H9 (cell line): ENCODE measurements around the gene UNC5C. TPM values are rescaled to one million over a fixed set of nuclear protein-coding genes. Genes with fewer than 3 reads are reported as not detected.

Source experiments
- DNase-seq: peaks from one replicate; pipeline ENCODE4 v3.0.0-alpha.2; 2017
- H2AFZ ChIP-seq: one replicate; pipeline ENCODE4 v1.6.1; 2013; ENCODE audit warnings: mild to moderate bottlenecking, low read length, control low read depth, moderate library complexity
- H2AK5ac ChIP-seq: 2 replicates; pipeline ENCODE4 v1.6.1; 2013; ENCODE audit warnings: low read length, control low read depth, mixed read lengths; ENCODE audit not compliant: insufficient read length
- H2BK120ac ChIP-seq: one replicate; pipeline ENCODE4 v1.6.1; 2013; ENCODE audit warnings: low read depth, mild to moderate bottlenecking, low read length, control low read depth, inconsistent platforms; ENCODE audit not compliant: poor library complexity, severe bottlenecking
- H2BK12ac ChIP-seq: 2 replicates; pipeline ENCODE4 v1.6.1; 2013; ENCODE audit warnings: low read length, control low read depth, mixed read lengths, low read depth; ENCODE audit not compliant: insufficient read length
- H2BK15ac ChIP-seq: 2 replicates; pipeline ENCODE4 v1.6.1; 2013; ENCODE audit warnings: low read depth, low read length, control low read depth
- H2BK20ac ChIP-seq: one replicate; pipeline ENCODE4 v1.6.1; 2013; ENCODE audit warnings: low read depth, mild to moderate bottlenecking, low read length, control low read depth, inconsistent platforms; ENCODE audit not compliant: poor library complexity, severe bottlenecking
- H2BK5ac ChIP-seq: 2 replicates; pipeline ENCODE4 v1.6.1; 2013; ENCODE audit warnings: low read length, control low read depth, mixed read lengths; ENCODE audit not compliant: insufficient read length
- H3K14ac ChIP-seq: 2 replicates; pipeline ENCODE4 v1.6.1; 2013; ENCODE audit warnings: low read length, control low read depth; ENCODE audit not compliant: insufficient read depth
- H3K18ac ChIP-seq: 2 replicates; pipeline ENCODE4 v1.6.1; 2013; ENCODE audit warnings: low read depth, mild to moderate bottlenecking, mixed read lengths, low read length, control low read depth; ENCODE audit not compliant: insufficient read length
- H3K23ac ChIP-seq: 2 replicates; pipeline ENCODE4 v1.6.1; 2013; ENCODE audit warnings: low read length, control low read depth, mixed read lengths, low read depth; ENCODE audit not compliant: insufficient read length
- H3K23me2 ChIP-seq: 2 replicates; pipeline ENCODE4 v1.6.1; 2013; ENCODE audit warnings: low read depth, mild to moderate bottlenecking, mixed read lengths, low read length, control low read depth; ENCODE audit not compliant: insufficient read length, poor library complexity, severe bottlenecking
- H3K27ac ChIP-seq: 2 replicates; pipeline ENCODE4 v1.5.1; 2013; ENCODE audit warnings: low read length, control low read depth, mixed read lengths, low read depth; ENCODE audit not compliant: insufficient read length
- H3K27me3 ChIP-seq: 2 replicates; pipeline ENCODE4 v1.6.1; 2013; ENCODE audit warnings: low read length, control low read depth, inconsistent platforms; ENCODE audit not compliant: insufficient read depth
- H3K4ac ChIP-seq: 2 replicates; pipeline ENCODE4 v1.6.1; 2013; ENCODE audit warnings: low read depth, mild to moderate bottlenecking, control low read depth, inconsistent platforms, low read length, moderate library complexity
- H3K4me1 ChIP-seq: 2 replicates; pipeline ENCODE4 v1.6.1; 2013; ENCODE audit warnings: low read length, control low read depth, inconsistent platforms; ENCODE audit not compliant: insufficient read depth
- H3K4me2 ChIP-seq: 2 replicates; pipeline ENCODE4 v1.6.1; 2013; ENCODE audit warnings: low read length, control low read depth, mixed read lengths; ENCODE audit not compliant: insufficient read length, insufficient read depth
- H3K56ac ChIP-seq: 2 replicates; pipeline ENCODE4 v1.6.1; 2013; ENCODE audit warnings: low read depth, mild to moderate bottlenecking, mixed read lengths, low read length, control low read depth; ENCODE audit not compliant: insufficient read length
- H3K79me1 ChIP-seq: 2 replicates; pipeline ENCODE4 v1.6.1; 2013; ENCODE audit warnings: low read depth, mild to moderate bottlenecking, moderate library complexity, low read length, control low read depth, inconsistent platforms; ENCODE audit not compliant: insufficient read depth, poor library complexity, severe bottlenecking
- H3K79me2 ChIP-seq: 2 replicates; pipeline ENCODE4 v1.6.1; 2013; ENCODE audit warnings: low read length, control low read depth, inconsistent platforms; ENCODE audit not compliant: insufficient read depth
- H3K9ac ChIP-seq: 2 replicates; pipeline ENCODE4 v1.6.1; 2013; ENCODE audit warnings: low read length, control low read depth, mixed read lengths; ENCODE audit not compliant: insufficient read length; ENCODE audit errors: extremely low read depth
- H3K9me3 ChIP-seq: one replicate; pipeline ENCODE4 v1.6.1; 2013; ENCODE audit warnings: low read depth, low read length, inconsistent platforms; ENCODE audit not compliant: control insufficient read depth
- H3T11ph ChIP-seq: one replicate; pipeline ENCODE4 v1.6.1; 2013; ENCODE audit warnings: mild to moderate bottlenecking, low read length, control low read depth, inconsistent platforms
- H4K20me1 ChIP-seq: one replicate; pipeline ENCODE4 v1.6.1; 2013; ENCODE audit not compliant: control insufficient read depth, insufficient read length, insufficient read depth
- H4K5ac ChIP-seq: 2 replicates; pipeline ENCODE4 v1.6.1; 2013; ENCODE audit warnings: low read depth, mild to moderate bottlenecking, mixed read lengths, low read length, control low read depth; ENCODE audit not compliant: insufficient read length
- H4K8ac ChIP-seq: replicated peaks from 2 replicates; pipeline ENCODE4 v1.6.1; 2013; ENCODE audit warnings: low read length, control low read depth, mixed read lengths, low read depth; ENCODE audit not compliant: insufficient read length
- H4K91ac ChIP-seq: 2 replicates; pipeline ENCODE4 v1.6.1; 2013; ENCODE audit warnings: low read depth, mild to moderate bottlenecking, moderate library complexity, mixed read lengths, low read length, control low read depth; ENCODE audit not compliant: insufficient read length
- H3K27ac Mint-ChIP-seq, 3 experiments: 2 replicates in 2 of 3; 3 replicates in 1 of 3; pipeline ENCODE4 v1.8.0; 2020 to 2021; ENCODE audit warnings: mixed read lengths in 3 of 3, mild to moderate bottlenecking in 1 of 3, moderate library complexity in 1 of 3
- H3K27me3 Mint-ChIP-seq: 2 replicates; pipeline ENCODE4 v1.8.0; 2021; ENCODE audit warnings: low read depth, mild to moderate bottlenecking, moderate library complexity, mixed read lengths
- H3K36me3 Mint-ChIP-seq, 3 experiments: 2 replicates in 2 of 3; 3 replicates in 1 of 3; pipeline ENCODE4 v1.8.0; 2020 to 2021; ENCODE audit warnings: low read depth in 3 of 3, mixed read lengths in 3 of 3; ENCODE audit not compliant: insufficient read depth in 1 of 3
- H3K4me1 Mint-ChIP-seq, 2 experiments: 2 replicates each; pipeline ENCODE4 v1.8.0; 2020; ENCODE audit warnings: mixed read lengths in 2 of 2
- H3K4me3 Mint-ChIP-seq, 2 experiments: 2 replicates in 1 of 2; 3 replicates in 1 of 2; pipeline ENCODE4 v1.8.0; 2020 to 2021; ENCODE audit warnings: mild to moderate bottlenecking in 2 of 2, mixed read lengths in 2 of 2, moderate library complexity in 1 of 2
- H3K9me3 Mint-ChIP-seq, 2 experiments: 2 replicates in 1 of 2; 3 replicates in 1 of 2; pipeline ENCODE4 v1.8.0; 2020; ENCODE audit warnings: mild to moderate bottlenecking in 2 of 2, mixed read lengths in 2 of 2, moderate library complexity in 1 of 2
- WGBS: extraction: QIAGEN DNeasy Blood & Tissue Kit; methylation state at CpG from one replicate; pipeline ENCODE4 v1.1.7; 2013; ENCODE audit warnings: missing lambda C conversion rate, low lambda C conversion rate, mixed read lengths; ENCODE audit not compliant: insufficient read length; ENCODE audit errors: extremely low coverage; 5-methylcytosine and 5-hydroxymethylcytosine counted together
- total RNA-seq: library from RNA; stranded (reverse); gene quantifications from 2 replicates; pipeline ENCODE4 v1.2.1, GENCODE V29; 2021
- TF ChIP-seq, protein P1 (sequence below): fragments of 200-600 bp; sonication (generic); conservative IDR thresholded peaks from 3 replicates; pipeline ENCODE4 v1.8.0; 2021; ENCODE audit warnings: antibody characterized with exemption, mild to moderate bottlenecking

UNC5C gene
- total RNA-seq, 1 experiment from 2014 or later, result not detected

DNA sequence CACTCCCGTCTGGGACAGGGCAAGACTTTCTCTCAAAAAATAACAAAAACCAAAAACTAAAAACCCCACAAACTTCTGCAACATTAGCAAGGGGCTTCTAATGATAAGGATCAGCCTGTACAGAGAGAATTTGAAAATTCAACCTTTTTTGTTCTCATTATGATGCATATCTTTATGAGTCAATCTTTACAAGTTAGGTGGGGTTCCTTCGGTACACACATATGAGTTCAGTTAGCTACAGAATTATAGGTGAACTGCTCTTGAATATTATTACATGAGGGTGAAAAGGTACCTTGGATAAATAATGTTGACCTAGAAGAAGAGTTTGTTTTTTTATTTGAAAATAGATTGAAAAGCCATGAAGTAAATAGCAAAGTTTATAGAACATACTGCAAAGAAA is 252.7 kb downstream of the UNC5C start:
- no peak overlapping the region for H3K27ac ChIP-seq
- no peak overlapping the region for H2BK20ac ChIP-seq
- H3K4me1 ChIP-seq, result no peaks in the 10 kb centered on the region
- H2AFZ ChIP-seq, result no peak overlapping the region
- H2BK15ac ChIP-seq, result no peak overlapping the region
- H2BK120ac ChIP-seq, result no peak overlapping the region
- no peak overlapping the region for H4K5ac ChIP-seq
- no peak overlapping the region for H2BK5ac ChIP-seq
- H3K4me3 Mint-ChIP-seq, result no peak overlapping the region
- no peak overlapping the region for H4K8ac ChIP-seq
- no peaks in the 10 kb centered on the region for H3K9me3 ChIP-seq
- no peaks in the 10 kb centered on the region for H3K4me1 Mint-ChIP-seq
- peaks cover 0 to 2% of the 10 kb centered on the region in 2 experiments; a peak in 3 of 5 replicates for H3K9me3 Mint-ChIP-seq
- TF ChIP-seq, protein P1, sequence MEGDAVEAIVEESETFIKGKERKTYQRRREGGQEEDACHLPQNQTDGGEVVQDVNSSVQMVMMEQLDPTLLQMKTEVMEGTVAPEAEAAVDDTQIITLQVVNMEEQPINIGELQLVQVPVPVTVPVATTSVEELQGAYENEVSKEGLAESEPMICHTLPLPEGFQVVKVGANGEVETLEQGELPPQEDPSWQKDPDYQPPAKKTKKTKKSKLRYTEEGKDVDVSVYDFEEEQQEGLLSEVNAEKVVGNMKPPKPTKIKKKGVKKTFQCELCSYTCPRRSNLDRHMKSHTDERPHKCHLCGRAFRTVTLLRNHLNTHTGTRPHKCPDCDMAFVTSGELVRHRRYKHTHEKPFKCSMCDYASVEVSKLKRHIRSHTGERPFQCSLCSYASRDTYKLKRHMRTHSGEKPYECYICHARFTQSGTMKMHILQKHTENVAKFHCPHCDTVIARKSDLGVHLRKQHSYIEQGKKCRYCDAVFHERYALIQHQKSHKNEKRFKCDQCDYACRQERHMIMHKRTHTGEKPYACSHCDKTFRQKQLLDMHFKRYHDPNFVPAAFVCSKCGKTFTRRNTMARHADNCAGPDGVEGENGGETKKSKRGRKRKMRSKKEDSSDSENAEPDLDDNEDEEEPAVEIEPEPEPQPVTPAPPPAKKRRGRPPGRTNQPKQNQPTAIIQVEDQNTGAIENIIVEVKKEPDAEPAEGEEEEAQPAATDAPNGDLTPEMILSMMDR, result no peak
- H4K20me1 ChIP-seq, result no peaks in the 10 kb centered on the region
- H3K4me2 ChIP-seq, result no peak overlapping the region
- no peak for DNase-seq
- no peaks in the 10 kb centered on the region for H3K27me3 ChIP-seq
- no peak overlapping the region for H3K56ac ChIP-seq
- H3K79me1 ChIP-seq, result no peaks in the 10 kb centered on the region
- no peak overlapping the region for H3K4ac ChIP-seq
- no peak overlapping the region for H3T11ph ChIP-seq
- no peaks in the 10 kb centered on the region for H3K79me2 ChIP-seq
- no peak overlapping the region for H2AK5ac ChIP-seq
- H3K36me3 Mint-ChIP-seq, result peaks cover 0 to 10% (median 8%) of the 10 kb centered on the region in 3 experiments; a peak in 4 of 7 replicates
- no peak overlapping the region for H3K14ac ChIP-seq
- no peak overlapping the region for H4K91ac ChIP-seq
- H3K18ac ChIP-seq, result no peak overlapping the region
- no peaks in the 10 kb centered on the region; the same call in 1 of the 2 replicates for H3K27me3 Mint-ChIP-seq
- no CpG with 5 or more reads among the region's 2 CpGs for WGBS
- H2BK12ac ChIP-seq, result no peak overlapping the region
- H3K23ac ChIP-seq, result no peak overlapping the region
- H3K27ac Mint-ChIP-seq, result no peak overlapping the region
- H3K9ac ChIP-seq, result no peak overlapping the region
- no peaks in the 10 kb centered on the region for H3K23me2 ChIP-seq
